Measurements from ENCODE around the gene OR2T33. TPM values are rescaled to one million over a fixed set of nuclear protein-coding genes. Genes with fewer than 3 reads are reported as not detected.

Gene OR2T33
- total RNA-seq = not detected in 2 replicates

DNA sequence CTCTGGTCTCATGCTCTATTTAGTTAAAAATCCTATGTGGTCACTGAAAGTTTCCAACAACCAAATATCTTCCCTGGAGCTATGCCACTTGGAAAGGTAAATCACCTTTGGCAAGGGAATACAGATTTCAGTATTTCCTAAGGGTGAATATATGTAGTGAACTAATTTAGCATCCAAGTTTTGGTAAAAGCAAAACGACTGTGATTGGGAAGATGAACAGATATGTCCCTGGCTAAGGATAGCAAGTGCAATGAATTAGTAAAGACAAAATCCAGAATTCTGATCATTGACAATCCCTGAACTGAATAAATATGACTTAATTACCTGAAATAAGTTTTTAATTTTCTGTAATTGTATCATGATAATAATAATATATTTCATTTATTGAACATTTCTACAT is at the start of gene OR2T33:
Gene OR2T33, minus strand, starts transcription at position 101 of the 400 bp plus-strand sequence. CDS start 4,162 bp downstream, outside the sequence.

DNA sequence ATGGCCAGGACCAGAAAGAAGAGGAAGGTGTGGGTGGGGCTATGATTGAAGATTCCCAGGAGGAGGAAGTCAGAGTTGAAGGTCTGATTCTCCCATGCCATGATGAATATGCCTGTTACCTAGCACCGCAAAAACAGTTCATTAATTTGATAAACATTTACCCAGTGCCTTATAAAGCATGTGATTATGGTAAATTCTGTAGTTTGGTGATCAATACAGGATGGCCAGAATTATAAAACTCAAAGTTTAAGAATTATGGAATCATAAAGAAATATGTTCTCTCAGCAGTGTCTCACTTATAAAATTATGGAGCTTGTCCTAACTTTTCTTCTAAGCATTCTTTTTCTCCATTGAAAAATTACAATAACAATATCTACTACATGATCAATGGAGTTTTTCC is 46.7 kb upstream of the OR2T33 start, which contains the start of gene OR2M7:
Gene OR2M7, minus strand, starts transcription at position 101 of the 400 bp plus-strand sequence. Its CDS starts 0 bp downstream, at position 101.

GRCh38 chr1:248303324-248303723 is 25.5 kb upstream of the OR2T33 start, which contains the start of gene OR2T12:
TSS of gene OR2T12 (minus strand) at chr1:248303424. CDS start at chr1:248295578, 7,846 bp downstream.

DNA sequence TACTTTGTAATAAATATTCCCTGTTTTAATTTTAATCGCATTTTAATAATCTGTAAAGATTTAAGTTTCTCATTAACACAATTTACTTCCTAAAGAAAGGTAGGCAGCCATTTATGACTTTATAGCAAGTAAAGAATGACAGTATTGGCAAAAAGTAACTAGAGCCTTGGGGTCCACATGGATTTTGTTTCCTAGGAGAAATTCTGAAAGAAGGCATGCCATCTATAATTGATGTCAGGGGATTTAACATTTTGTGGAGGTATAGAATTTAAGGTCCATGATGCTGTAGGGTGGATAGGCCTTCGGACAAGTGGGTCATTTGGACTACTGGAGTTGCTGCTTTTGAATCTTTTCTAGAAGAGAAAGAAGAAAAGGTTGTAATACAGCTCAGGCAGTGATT is 46.7 kb downstream of the OR2T33 start, which contains the start of gene OR2M4:
Gene OR2M4, plus strand, starts transcription at position 301 of the 400 bp plus-strand sequence. CDS start 7,512 bp downstream, outside the sequence.

Other genes with a start within 250 kb of the OR2T33 start
- gene OR2L2, start 247.9 kb downstream of the OR2T33 start, total RNA-seq = not detected in 2 replicates
- not detected in 2 replicates for gene OR2L3, start 231.1 kb downstream of the OR2T33 start, total RNA-seq
- not detected in 2 replicates for gene OR2L13, start 182.8 kb downstream of the OR2T33 start, total RNA-seq
- gene OR2M5, start 132.8 kb downstream of the OR2T33 start, total RNA-seq = not detected in 2 replicates
- gene OR2M2, start 103.2 kb downstream of the OR2T33 start, total RNA-seq = not detected in 2 replicates
- gene OR2M3, start 80.7 kb downstream of the OR2T33 start, total RNA-seq = not detected in 2 replicates
- gene OR2M4, start 46.6 kb downstream of the OR2T33 start, total RNA-seq = not detected in 2 replicates
- not detected in 2 replicates for gene OR2T12, start 25.4 kb upstream of the OR2T33 start, total RNA-seq
- not detected in 2 replicates for gene OR2M7, start 46.6 kb upstream of the OR2T33 start, total RNA-seq
- gene OR14C36, start 70.8 kb upstream of the OR2T33 start, total RNA-seq = not detected in 2 replicates
- not detected in 2 replicates for gene OR2T4, start 83.7 kb upstream of the OR2T33 start, total RNA-seq
- not detected in 2 replicates for gene OR2T6, start 97.8 kb upstream of the OR2T33 start, total RNA-seq
- gene OR2T1, start 125.1 kb upstream of the OR2T33 start, total RNA-seq = not detected in 2 replicates
- gene OR2T2, start 167.7 kb upstream of the OR2T33 start, total RNA-seq = not detected in 2 replicates
- gene OR2T3, start 195.4 kb upstream of the OR2T33 start, total RNA-seq = not detected in 2 replicates
- not detected in 2 replicates for gene OR2T5, start 210.6 kb upstream of the OR2T33 start, total RNA-seq
- gene OR2G6, start 230.1 kb upstream of the OR2T33 start, total RNA-seq = not detected in 2 replicates

All from cardiac atrium fibroblast (primary cell).